22Rv1 (cell line): ENCODE data around the gene HSD3B7.

Experiments used
- CTCF ChIP-seq: fragments of 450-650 bp; IDR thresholded peaks from 2 replicates; pipeline ENCODE4 v1.5.1; 2017; ENCODE audit warnings: mild to moderate bottlenecking
- ZFX ChIP-seq: fragments of 450-650 bp; IDR thresholded peaks from 2 replicates; pipeline ENCODE4 v1.6.1; 2017; ENCODE audit warnings: antibody characterized with exemption, borderline replicate concordance

- TF ChIP-seq CTCF (peak; percentile 94), ZFX (no peak)
Measured at GRCh38 chr16:30941600-30942425, 43.2 kb upstream of the HSD3B7 start.
